GM23338 (cell line): Measurements from ENCODE around the gene ITGB1BP1.

ENCODE experiments used
- CREB1 ChIP-seq: fragments of 250-450 bp; sonication (Bioruptor Pico); IDR thresholded peaks from 2 replicates; pipeline ENCODE4 v1.5.0; 2020; ENCODE audit warnings: low read depth, mild to moderate bottlenecking, moderate library complexity
- CTCF ChIP-seq, 2 experiments: fragments of 200-600 bp in 1 of 2; sonication (generic) in 1 of 2; conservative IDR thresholded peaks; 2 replicates each; pipeline versions ENCODE4 v1.5.1 to v1.6.1; 2016 to 2017; ENCODE audit warnings: antibody characterized with exemption in 2 of 2, low read depth in 2 of 2, mild to moderate bottlenecking in 2 of 2, moderate library complexity in 1 of 2
- EZH2 ChIP-seq: fragments of 200-600 bp; sonication (generic); IDR thresholded peaks from one replicate; pipeline ENCODE4 v1.8.0; 2017; ENCODE audit warnings: antibody characterized with exemption, mild to moderate bottlenecking, low read depth; ENCODE audit not compliant: unreplicated experiment
- EZH2phosphoT487 ChIP-seq: fragments of 200-600 bp; sonication (generic); IDR thresholded peaks from one replicate; pipeline ENCODE4 v1.8.1; 2018; ENCODE audit warnings: antibody characterized with exemption; ENCODE audit not compliant: unreplicated experiment
- NANOG ChIP-seq: IDR thresholded peaks from 2 replicates; pipeline ENCODE4 v1.6.1; 2016; ENCODE audit warnings: antibody characterized with exemption, borderline replicate concordance
- POLR2AphosphoS5 ChIP-seq: IDR thresholded peaks from 2 replicates; pipeline ENCODE4 v1.6.1; 2016; ENCODE audit warnings: antibody characterized with exemption, low read depth
- REST ChIP-seq: IDR thresholded peaks from one replicate; pipeline ENCODE4 v1.6.1; 2018; ENCODE audit warnings: antibody characterized with exemption; ENCODE audit not compliant: unreplicated experiment
- ZNF331 ChIP-seq: fragments of 250-450 bp; sonication (Bioruptor Pico); IDR thresholded peaks from 2 replicates; pipeline ENCODE4 v1.5.0; 2020; ENCODE audit warnings: low read depth, mild to moderate bottlenecking, moderate library complexity

DNA sequence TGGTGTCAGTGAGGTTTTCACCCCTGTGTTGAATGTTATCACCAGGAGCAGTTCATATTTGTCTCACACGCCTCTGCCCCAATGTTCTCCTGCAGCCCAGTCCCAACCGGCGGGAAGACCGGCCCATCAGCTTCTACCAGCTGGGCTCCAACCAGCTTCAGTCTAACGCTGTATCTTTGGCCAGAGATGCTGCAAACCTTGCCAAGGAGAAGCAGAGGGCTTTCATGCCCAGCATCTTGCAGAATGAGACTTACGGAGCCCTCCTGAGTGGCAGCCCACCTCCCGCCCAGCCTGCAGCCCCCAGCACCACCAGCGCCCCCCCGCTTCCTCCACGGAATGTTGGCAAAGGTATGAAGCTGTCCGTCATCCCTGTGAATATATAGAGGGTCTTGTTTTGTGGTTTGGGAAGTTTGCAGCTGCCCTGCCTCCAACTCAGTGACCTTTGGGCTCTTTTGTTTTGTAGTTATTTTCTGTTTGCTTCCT lies 35.1 kb downstream of the ITGB1BP1 start:
- TF ChIP-seq EZH2, result no peak
- TF ChIP-seq CREB1 (CRISPR knock-in tag), result no peak
- no peak for TF ChIP-seq CTCF (conservative IDR thresholded peaks at IDR 0.05; ENCODE audit: low read depth in 2 of 2)
- TF ChIP-seq POLR2AphosphoS5, result no peak
- no peak for TF ChIP-seq EZH2phosphoT487
- no peak for TF ChIP-seq REST
- no peak for TF ChIP-seq ZNF331 (CRISPR knock-in tag)
- no peak for TF ChIP-seq NANOG
